Uterus (tissue), 2 donors: ENCODE data around the gene BCL11B.

Experiments used
- CTCF ChIP-seq, 4 experiments: fragments of 200-600 bp in 2 of 4; fragments of 450-650 bp in 2 of 4; sonication (generic) in 2 of 4; IDR thresholded peaks; one replicate each; pipeline ENCODE4 v1.5.1; 2016 to 2019; ENCODE audit warnings: antibody characterized with exemption in 4 of 4, mild to moderate bottlenecking in 2 of 4, moderate library complexity in 1 of 4
- POLR2A ChIP-seq, 2 donors: fragments of 450-650 bp; IDR thresholded peaks; one replicate each; pipeline ENCODE4 v1.6.1; 2016; ENCODE audit warnings: antibody characterized with exemption in 2 of 2, mild to moderate bottlenecking in 1 of 2, moderate library complexity in 1 of 2

GRCh38 chr14:99226687-99227086, 45.3 kb downstream of the BCL11B start:
- TF ChIP-seq CTCF (IDR thresholded peaks at IDR 0.05) (no peak), POLR2A (IDR thresholded peaks at IDR 0.05) (no peak)
